ENCODE results near the gene RGL2.

Gene RGL2

GRCh38 chr6:33339193-33339592 is 40.5 kb upstream of the RGL2 start:
- TF ChIP-seq CTCF (IDR thresholded peaks at IDR 0.05; ENCODE audit: unreplicated experiment in 3 of 3): no peak
- Mint-ChIP-seq H3K4me1 (no peaks in the 10 kb centered on the region), H3K36me3 (ENCODE audit: low read depth) (no peaks in the 10 kb centered on the region), H3K27ac (no peak overlapping the region), H3K9me3 (no peaks in the 10 kb centered on the region), H3K27me3 (ENCODE audit: low read depth) (no peaks in the 10 kb centered on the region), H3K4me3 (no peak overlapping the region)

GRCh38 chr6:33336495-33336894 is 37.8 kb upstream of the RGL2 start:
- no peak for TF ChIP-seq CTCF (IDR thresholded peaks at IDR 0.05; ENCODE audit: unreplicated experiment in 3 of 3)
- Mint-ChIP-seq H3K27ac (no peak overlapping the region), H3K4me1 (no peaks in the 10 kb centered on the region), H3K27me3 (ENCODE audit: low read depth) (no peaks in the 10 kb centered on the region), H3K4me3 (no peak overlapping the region), H3K9me3 (no peaks in the 10 kb centered on the region), H3K36me3 (ENCODE audit: low read depth) (no peaks in the 10 kb centered on the region)

- H3K9me3 Mint-ChIP-seq: no peaks in the 10 kb centered on the region
- no peaks in the 10 kb centered on the region for H3K36me3 Mint-ChIP-seq (ENCODE audit: low read depth)
- H3K27me3 Mint-ChIP-seq (ENCODE audit: low read depth): peaks cover 2% of the 10 kb centered on the region
- no peak for TF ChIP-seq CTCF (IDR thresholded peaks at IDR 0.05; ENCODE audit: unreplicated experiment in 3 of 3)
- no peak overlapping the region for H3K4me3 Mint-ChIP-seq
- no peaks in the 10 kb centered on the region for H3K4me1 Mint-ChIP-seq
- no peak overlapping the region for H3K27ac Mint-ChIP-seq
Observed at GRCh38 chr6:33335916-33336315, 37.2 kb upstream of the RGL2 start.

- TF ChIP-seq CTCF (IDR thresholded peaks at IDR 0.05; ENCODE audit: unreplicated experiment in 3 of 3): no peak
- H3K36me3 Mint-ChIP-seq (ENCODE audit: low read depth): no peaks in the 10 kb centered on the region
- no peak overlapping the region for H3K27ac Mint-ChIP-seq
- H3K27me3 Mint-ChIP-seq (ENCODE audit: low read depth): peaks cover 7% of the 10 kb centered on the region
- H3K9me3 Mint-ChIP-seq: no peaks in the 10 kb centered on the region
- no peak overlapping the region for H3K4me3 Mint-ChIP-seq
- H3K4me1 Mint-ChIP-seq: no peaks in the 10 kb centered on the region
Observed at GRCh38 chr6:33333666-33334065, 34.9 kb upstream of the RGL2 start.

- no peak overlapping the region for H3K4me3 Mint-ChIP-seq
- TF ChIP-seq CTCF (IDR thresholded peaks at IDR 0.05; ENCODE audit: unreplicated experiment in 3 of 3): no peak
- H3K4me1 Mint-ChIP-seq: no peaks in the 10 kb centered on the region
- H3K9me3 Mint-ChIP-seq: no peaks in the 10 kb centered on the region
- peaks cover 7% of the 10 kb centered on the region for H3K27me3 Mint-ChIP-seq (ENCODE audit: low read depth)
- no peak overlapping the region for H3K27ac Mint-ChIP-seq
- H3K36me3 Mint-ChIP-seq (ENCODE audit: low read depth): no peaks in the 10 kb centered on the region
Observed at GRCh38 chr6:33330736-33331135, 32.0 kb upstream of the RGL2 start.

- no peak overlapping the region for H3K27ac Mint-ChIP-seq
- no peak overlapping the region for H3K4me3 Mint-ChIP-seq
- no peaks in the 10 kb centered on the region for H3K9me3 Mint-ChIP-seq
- no peaks in the 10 kb centered on the region for H3K36me3 Mint-ChIP-seq (ENCODE audit: low read depth)
- no peaks in the 10 kb centered on the region for H3K4me1 Mint-ChIP-seq
- TF ChIP-seq CTCF (IDR thresholded peaks at IDR 0.05; ENCODE audit: unreplicated experiment in 3 of 3): no peak
- H3K27me3 Mint-ChIP-seq (ENCODE audit: low read depth): peaks cover 7% of the 10 kb centered on the region
Observed at GRCh38 chr6:33329058-33329457, 30.3 kb upstream of the RGL2 start.
